Measurements from ENCODE around the gene FXYD6. TPM values are rescaled to one million over a fixed set of nuclear protein-coding genes. Genes with fewer than 3 reads are reported as not detected.

Gene FXYD6
- total and polyA plus RNA-seq, 4 donors: 4.7 to 22.5 (median 12.3) TPM

GRCh38 chr11:117921456-117921855, 45.0 kb upstream of the FXYD6 start:
- WGBS: 100% methylated on average over 2 of the region's 2 CpGs
- H3K9ac ChIP-seq (ENCODE audit: low read depth in 1 of 2, low read length in 2 of 2): no peak overlapping the region
- DNase-seq (ENCODE audit: low spot score): no peak

GRCh38 chr11:117919781-117920221, 43.3 kb upstream of the FXYD6 start:
- TF ChIP-seq GABPA (IDR thresholded peaks at IDR 0.05 in 1 of 2, conservative IDR thresholded peaks at IDR 0.05 in 1 of 2) (no peak), TAF1 (conservative IDR thresholded peaks at IDR 0.05) (no peak), REST (IDR thresholded peaks at IDR 0.05) (no peak)
- Histone ChIP-seq H3K9ac (ENCODE audit: low read depth in 1 of 2, low read length in 2 of 2) (no peak overlapping the region), H3K27me3 (ENCODE audit: control insufficient read depth in 4 of 4, insufficient read depth in 4 of 4, low read length in 3 of 4) (peaks cover 0 to 2% (median 0%) of the 10 kb centered on the region in 4 donors), H3K9me3 (ENCODE audit: control insufficient read depth in 4 of 4, low read length in 3 of 4) (no peaks in the 10 kb centered on the region), H3K27ac (ENCODE audit: low read depth in 1 of 2, low read length in 2 of 2) (no peak overlapping the region), H3K4me3 (ENCODE audit: low read depth in 1 of 3, low read length in 3 of 3) (no peak overlapping the region), H3K36me3 (ENCODE audit: control insufficient read depth in 4 of 4, insufficient read depth in 3 of 4, low read depth in 1 of 4, low read length in 3 of 4) (no peaks in the 10 kb centered on the region), H3K4me1 (ENCODE audit: control insufficient read depth in 4 of 4, insufficient read depth in 4 of 4, low read length in 3 of 4) (no peaks in the 10 kb centered on the region)
- no peak for DNase-seq (ENCODE audit: low spot score)
- WGBS: 83% methylated on average over 4 of the region's 4 CpGs

More at GRCh38 chr11:117921456-117921855, 45.0 kb upstream of the FXYD6 start:
- H3K36me3 ChIP-seq (ENCODE audit: control insufficient read depth in 4 of 4, insufficient read depth in 3 of 4, low read depth in 1 of 4, low read length in 3 of 4): no peaks in the 10 kb centered on the region
- TF ChIP-seq YY1 (IDR thresholded peaks at IDR 0.05) (no peak), RXRA (IDR thresholded peaks at IDR 0.05) (no peak)
- no peak overlapping the region for H3K4me3 ChIP-seq (ENCODE audit: low read depth in 1 of 3, low read length in 3 of 3)
- H3K9me3 ChIP-seq (ENCODE audit: control insufficient read depth in 4 of 4, low read length in 3 of 4): no peaks in the 10 kb centered on the region
- no peak overlapping the region for H3K27ac ChIP-seq (ENCODE audit: low read depth in 1 of 2, low read length in 2 of 2)
- H3K27me3 ChIP-seq (ENCODE audit: control insufficient read depth in 4 of 4, insufficient read depth in 4 of 4, low read length in 3 of 4): peaks cover 0 to 2% (median 0%) of the 10 kb centered on the region in 4 donors
- no peaks in the 10 kb centered on the region for H3K4me1 ChIP-seq (ENCODE audit: control insufficient read depth in 4 of 4, insufficient read depth in 4 of 4, low read length in 3 of 4)

GRCh38 chr11:117919341-117919740, 42.9 kb upstream of the FXYD6 start:
- no peak overlapping the region for H3K27ac ChIP-seq (ENCODE audit: low read depth in 1 of 2, low read length in 2 of 2)
- WGBS: 56% methylated on average over 4 of the region's 4 CpGs
- DNase-seq (ENCODE audit: low spot score): no peak

More at GRCh38 chr11:117919341-117919740, 42.9 kb upstream of the FXYD6 start:
- peaks cover 0 to 2% (median 0%) of the 10 kb centered on the region in 4 donors for H3K27me3 ChIP-seq (ENCODE audit: control insufficient read depth in 4 of 4, insufficient read depth in 4 of 4, low read length in 3 of 4)
- H3K36me3 ChIP-seq (ENCODE audit: control insufficient read depth in 4 of 4, insufficient read depth in 3 of 4, low read depth in 1 of 4, low read length in 3 of 4): no peaks in the 10 kb centered on the region
- no peak overlapping the region for H3K4me3 ChIP-seq (ENCODE audit: low read depth in 1 of 3, low read length in 3 of 3)
- no peaks in the 10 kb centered on the region for H3K9me3 ChIP-seq (ENCODE audit: control insufficient read depth in 4 of 4, low read length in 3 of 4)
- H3K9ac ChIP-seq (ENCODE audit: low read depth in 1 of 2, low read length in 2 of 2): no peak overlapping the region
- H3K4me1 ChIP-seq (ENCODE audit: control insufficient read depth in 4 of 4, insufficient read depth in 4 of 4, low read length in 3 of 4): no peaks in the 10 kb centered on the region
- TF ChIP-seq RAD21 (IDR thresholded peaks at IDR 0.05) (no peak), FOXA1 (IDR thresholded peaks at IDR 0.05) (no peak), REST (IDR thresholded peaks at IDR 0.05) (no peak)
